ENCODE measurements around the gene SLC26A9. TPM values are rescaled to one million over a fixed set of nuclear protein-coding genes. Genes with fewer than 3 reads are reported as not detected.

The SLC26A9 gene
- total and polyA plus RNA-seq, 10 of the 15 experiments (the other 5 are each of a cell fraction or from before 2014, with no cell fraction given), result 0.09 to 0.40 (median 0.17) TPM

GRCh38 chr1:205990226-205990625 is 47.0 kb upstream of the SLC26A9 start (continued):
- TF ChIP-seq USF2 (IDR thresholded peaks at IDR 0.05; ENCODE audit: borderline replicate concordance, low read depth, low read length), result no peak
- no peak for TF ChIP-seq EZH2 (IDR thresholded peaks at IDR 0.05; ENCODE audit: borderline replicate concordance, control insufficient read depth, low read depth, low read length)
- no peak for TF ChIP-seq CTCF (IDR thresholded peaks at IDR 0.05 in 2 of 3, conservative IDR thresholded peaks at IDR 0.05 in 1 of 3; ENCODE audit: control insufficient read depth in 2 of 3, extremely low read depth in 1 of 3, insufficient read depth in 1 of 3, low read depth in 3 of 3, low read length in 3 of 3)

GRCh38 chr1:205989786-205990185 is 46.5 kb upstream of the SLC26A9 start:
- H3K4me1 ChIP-seq (ENCODE audit: control insufficient read depth, insufficient read depth, low read length), result no peaks in the 10 kb centered on the region
- POLR2A ChIA-PET, result interaction anchor here (0.5 kb wide), 1 partner anchor 47 kb away, joined by 3 read pairs; no protein-coding TSS in a partner anchor
- no peak overlapping the region for H3K9ac ChIP-seq (ENCODE audit: control insufficient read depth, insufficient read depth, low read length)
- in situ Hi-C loops (cut with MboI), result no loop called here
- BruUV-seq (replicated peaks), result no TSS peak
- 23% methylated on average over 5 of the region's 5 CpGs for WGBS (ENCODE audit: insufficient coverage, insufficient replicate concordance, low lambda C conversion rate, missing lambda C conversion rate)
- RAD21 ChIA-PET (ENCODE audit: unreplicated experiment), result interaction anchor here (0.5 to 1.0 kb wide), 2 partner anchors 33 to 117 kb away, joined by 3 to 7 read pairs; no protein-coding TSS in a partner anchor
- CTCF ChIA-PET, result interaction anchor here (1.0 to 1.6 kb wide), 4 partner anchors 10 to 117 kb away, joined by 3 to 5 read pairs (median 4); no protein-coding TSS in a partner anchor
- no peaks in the 10 kb centered on the region for H3K79me2 ChIP-seq (ENCODE audit: control insufficient read depth, insufficient read depth, low read length)
- no peaks in the 10 kb centered on the region for H4K20me1 ChIP-seq (ENCODE audit: control insufficient read depth, insufficient read depth)
- no peak overlapping the region for H3K4me3 ChIP-seq
- no peak overlapping the region for H3K4me2 ChIP-seq (ENCODE audit: control insufficient read depth, insufficient read depth)
- SMC1A ChIA-PET (ENCODE audit: uncharacterized antibody, unreplicated experiment), result interaction anchor here (0.9 to 1.2 kb wide), 2 partner anchors 12 to 39 kb away, joined by 3 read pairs; no protein-coding TSS in a partner anchor
- no peaks in the 10 kb centered on the region for H3K36me3 ChIP-seq (ENCODE audit: control insufficient read depth in 2 of 2, insufficient read depth in 2 of 2, low read length in 1 of 2)
- intact Hi-C loops (cut with micrococcal nuclease; ENCODE audit: unreplicated experiment), result no loop called here
- no peak overlapping the region for H3K27ac ChIP-seq (ENCODE audit: control insufficient read depth, insufficient read depth)
- no peaks in the 10 kb centered on the region for H3K9me3 ChIP-seq (replicated peaks; ENCODE audit: control insufficient read depth, insufficient read depth, low read length)
- H3K27me3 ChIP-seq (replicated peaks in 1 of 2; ENCODE audit: control insufficient read depth in 2 of 2, insufficient read depth in 2 of 2, low read length in 1 of 2), result peaks cover 4 to 6% of the 10 kb centered on the region in 2 experiments
- no peak overlapping the region for H2AFZ ChIP-seq (ENCODE audit: control insufficient read depth, low read depth, low read length)
- FAIRE-seq (no peak), ATAC-seq (no peak), DNase-seq (ENCODE audit: low read depth, low spot score) (no peak)
- TF ChIP-seq FOXM1 (IDR thresholded peaks at IDR 0.05; ENCODE audit: low read depth, low read length) (no peak), SUPT20H (IDR thresholded peaks at IDR 0.05; ENCODE audit: borderline replicate concordance, control insufficient read depth, low read depth, low read length) (no peak), SP1 (IDR thresholded peaks at IDR 0.05; ENCODE audit: low read depth, low read length) (no peak), ZBTB4 (CRISPR knock-in tag; IDR thresholded peaks at IDR 0.05) (no peak), BRCA1 (IDR thresholded peaks at IDR 0.05; ENCODE audit: low read depth, low read length) (no peak), FOS (IDR thresholded peaks at IDR 0.05; ENCODE audit: borderline replicate concordance, extremely low read depth, insufficient read length) (no peak), NR2C2 (IDR thresholded peaks at IDR 0.05; ENCODE audit: borderline replicate concordance, control insufficient read depth, insufficient read length, low read depth) (no peak), HCFC1 (IDR thresholded peaks at IDR 0.05; ENCODE audit: low read length) (no peak), SKIL (IDR thresholded peaks at IDR 0.05; ENCODE audit: low read depth, poor library complexity, severe bottlenecking) (no peak), SIX5 (IDR thresholded peaks at IDR 0.05; ENCODE audit: low read depth, low read length, severe bottlenecking) (no peak), HDAC2 (IDR thresholded peaks at IDR 0.05) (no peak)
